Natural killer cell (primary cell): Measurements from ENCODE around the gene STARD3. TPM values are rescaled to one million over a fixed set of nuclear protein-coding genes. Genes with fewer than 3 reads are reported as not detected.
A peak's percentile ranks its signal among the peaks of the same experiment; 100 is the strongest.

ENCODE experiments used
- ATAC-seq, 3 donors: fragments of 150-1000 bp in 2 of 3; fragments of 200-7000 bp in 1 of 3; cut with Tn5 transposase; 1 replicate in 1 of 3; 2 replicates in 2 of 3; pipeline ENCODE4 v1.10.0; 2021; ENCODE audit warnings: mild to moderate bottlenecking in 2 of 3, moderate library complexity in 2 of 3
- DNase-seq, 2 donors: peaks; one replicate each; pipeline versions ENCODE4 v3.0.0 to v3.0.0-alpha.2; 2013 to 2021; ENCODE audit warnings: mixed read lengths in 1 of 2
- H3K27ac ChIP-seq: one replicate; pipeline ENCODE4 v1.5.1; 2013; ENCODE audit warnings: mild to moderate bottlenecking, low read length
- H3K27me3 ChIP-seq: one replicate; pipeline ENCODE4 v1.6.1; 2013; ENCODE audit warnings: low read length; ENCODE audit not compliant: control insufficient read depth, insufficient read depth
- H3K36me3 ChIP-seq: one replicate; pipeline ENCODE4 v1.6.1; 2013; ENCODE audit warnings: low read length; ENCODE audit not compliant: control insufficient read depth, insufficient read depth
- H3K4me1 ChIP-seq: one replicate; pipeline ENCODE4 v1.6.1; 2013; ENCODE audit warnings: low read length; ENCODE audit not compliant: control insufficient read depth, insufficient read depth
- H3K4me3 ChIP-seq: one replicate; pipeline ENCODE4 v1.5.1; 2013; ENCODE audit warnings: low read length
- H3K9me3 ChIP-seq: one replicate; pipeline ENCODE4 v1.6.1; 2013; ENCODE audit warnings: low read length; ENCODE audit not compliant: control insufficient read depth, insufficient read depth
- H3K27ac Mint-ChIP-seq, 2 donors: one replicate each; pipeline ENCODE4 v1.8.0; 2022; ENCODE audit warnings: mild to moderate bottlenecking in 2 of 2, mixed read lengths in 2 of 2, moderate library complexity in 1 of 2
- H3K27me3 Mint-ChIP-seq, 2 donors: one replicate each; pipeline ENCODE4 v1.8.0; 2022; ENCODE audit warnings: low read depth in 2 of 2, mixed read lengths in 2 of 2
- H3K36me3 Mint-ChIP-seq: one replicate; pipeline ENCODE4 v1.8.0; 2022; ENCODE audit warnings: mixed read lengths
- H3K4me1 Mint-ChIP-seq, 2 donors: one replicate each; pipeline ENCODE4 v1.8.0; 2022; ENCODE audit warnings: mixed read lengths in 2 of 2
- H3K4me3 Mint-ChIP-seq: one replicate; pipeline ENCODE4 v1.8.0; 2022; ENCODE audit warnings: mild to moderate bottlenecking, moderate library complexity, mixed read lengths
- H3K9me3 Mint-ChIP-seq, 2 donors: one replicate each; pipeline ENCODE4 v1.8.0; 2022; ENCODE audit warnings: mixed read lengths in 2 of 2
- CTCF ChIP-seq: fragments of 200-600 bp; IDR thresholded peaks from one replicate; pipeline ENCODE4 v1.8.0; 2022; ENCODE audit warnings: antibody characterized with exemption
- WGBS: methylation state at CpG from one replicate; pipeline ENCODE4 v1.1.7; 2013; ENCODE audit warnings: missing lambda C conversion rate; ENCODE audit not compliant: insufficient coverage; 5-methylcytosine and 5-hydroxymethylcytosine counted together
- intact Hi-C: fragments of 100-400 bp; cut with micrococcal nuclease; formaldehyde crosslinking; loops from one replicate; pipeline ENCODE4 v1.14.2; 2022
- total RNA-seq, 4 donors: library from RNA; stranded (reverse); fragments of 120-200 nt in 1 of 4; gene quantifications; one replicate each; pipeline versions ENCODE4 v1.2.3 to v1.2.4, GENCODE V29; 2013 to 2022

The STARD3 gene
- total RNA-seq, 3 donors from 2014 or later (not counting 1 experiment from before 2014, with no cell fraction given): 97.1 to 115 (median 105) TPM

- intact Hi-C loops: no loop called here
- H3K4me1 ChIP-seq: peaks cover 33% of the 10 kb centered on the region
- DNase-seq: peak in 1 of 2 donors; percentile 69
- 64% methylated on average over 2 of the region's 2 CpGs for WGBS
- peak; percentile 85 for TF ChIP-seq CTCF
- no peaks in the 10 kb centered on the region for H3K9me3 ChIP-seq
- no peaks in the 10 kb centered on the region for H3K36me3 Mint-ChIP-seq
- H3K4me3 ChIP-seq: no peak overlapping the region
- peaks cover 21 to 35% of the 10 kb centered on the region in 2 donors for H3K4me1 Mint-ChIP-seq
- no peaks in the 10 kb centered on the region for H3K27me3 ChIP-seq
- H3K36me3 ChIP-seq: no peaks in the 10 kb centered on the region
- no peaks in the 10 kb centered on the region for H3K9me3 Mint-ChIP-seq
- H3K27ac ChIP-seq: no peak overlapping the region
- ATAC-seq: no peak
- H3K27ac Mint-ChIP-seq: peak overlapping the region in 1 of 2 donors; percentile 54
- peak overlapping the region; percentile 37 for H3K4me3 Mint-ChIP-seq
- peaks cover 0 to 12% of the 10 kb centered on the region in 2 donors for H3K27me3 Mint-ChIP-seq
Measured at GRCh38 chr17:39634384-39634871, 2.5 kb upstream of the STARD3 start.

- no peak overlapping the region for H3K27ac ChIP-seq
- H3K9me3 Mint-ChIP-seq: no peaks in the 10 kb centered on the region
- H3K27me3 Mint-ChIP-seq: peaks cover 0 to 10% of the 10 kb centered on the region in 2 donors
Measured at GRCh38 chr17:39635614-39636176, 1.2 kb upstream of the STARD3 start.

GRCh38 chr17:39636587-39636926 is 387 bp upstream of the STARD3 start:
- Mint-ChIP-seq H3K27ac (peak overlapping the region; percentile 86 to 92), H3K4me1 (peaks cover 42 to 55% of the 10 kb centered on the region in 2 donors), H3K36me3 (no peaks in the 10 kb centered on the region), H3K9me3 (no peaks in the 10 kb centered on the region), H3K4me3 (peak overlapping the region; percentile 95), H3K27me3 (peaks cover 0 to 4% of the 10 kb centered on the region in 2 donors)
- no peak for ATAC-seq
- no peak for DNase-seq
- intact Hi-C loops: loop anchor here (2.0 to 5.0 kb wide), 3 partner anchors 14 to 116 kb away; no protein-coding TSS in a partner anchor
- WGBS: 26% methylated on average over 5 of the region's 6 CpGs
- H3K27ac ChIP-seq: peak overlapping the region; percentile 97
- H3K9me3 ChIP-seq: no peaks in the 10 kb centered on the region
- no peak for TF ChIP-seq CTCF
- no peaks in the 10 kb centered on the region for H3K36me3 ChIP-seq
- H3K4me1 ChIP-seq: peaks cover 54% of the 10 kb centered on the region
- H3K27me3 ChIP-seq: no peaks in the 10 kb centered on the region
- H3K4me3 ChIP-seq: peak overlapping the region; percentile 86

More at GRCh38 chr17:39635614-39636176, 1.2 kb upstream of the STARD3 start:
- H3K4me1 ChIP-seq: peaks cover 46% of the 10 kb centered on the region
- H3K36me3 Mint-ChIP-seq: no peaks in the 10 kb centered on the region
- WGBS: 91% methylated on average over 8 of the region's 8 CpGs
- DNase-seq (no peak), ATAC-seq (no peak)
- H3K27ac Mint-ChIP-seq: peak overlapping the region; percentile 86 to 92
- H3K9me3 ChIP-seq: no peaks in the 10 kb centered on the region
- intact Hi-C loops: loop anchor here (2.0 to 5.0 kb wide), 3 partner anchors 13 to 117 kb away; no protein-coding TSS in a partner anchor
- H3K4me1 Mint-ChIP-seq: peaks cover 34 to 47% of the 10 kb centered on the region in 2 donors
- no peaks in the 10 kb centered on the region for H3K27me3 ChIP-seq
- H3K4me3 ChIP-seq: no peak overlapping the region
- no peak for TF ChIP-seq CTCF
- no peaks in the 10 kb centered on the region for H3K36me3 ChIP-seq
- H3K4me3 Mint-ChIP-seq: no peak overlapping the region
